Small intestine (tissue), 7 donors: Measurements from ENCODE around the gene EPDR1. TPM values are rescaled to one million over a fixed set of nuclear protein-coding genes. Genes with fewer than 3 reads are reported as not detected.

Source experiments
- DNase-seq, 2 donors: peaks; one replicate each; pipeline versions ENCODE4 v3.0.0 to v3.0.0-alpha.2; 2013
- FAIRE-seq: peaks from 2 replicates; lab custom pipeline; 2012; peaks lifted over from hg19 to GRCh38; lab: Jason Lieb, UNC
- H3K27ac ChIP-seq, 3 donors: one replicate each; pipeline ENCODE4 v1.5.1; 2013; ENCODE audit warnings: low read length in 2 of 3, mild to moderate bottlenecking in 2 of 3, control low read depth in 1 of 3, inconsistent platforms in 1 of 3, low read depth in 1 of 3, moderate library complexity in 1 of 3
- H3K27me3 ChIP-seq, 3 donors: one replicate each; pipeline ENCODE4 v1.6.1; 2013; ENCODE audit warnings: low read length in 3 of 3, inconsistent platforms in 1 of 3; ENCODE audit not compliant: control insufficient read depth in 3 of 3, insufficient read depth in 3 of 3
- H3K36me3 ChIP-seq, 3 donors: one replicate each; pipeline ENCODE4 v1.6.1; 2013; ENCODE audit warnings: low read length in 3 of 3, inconsistent platforms in 1 of 3, low read depth in 1 of 3, mild to moderate bottlenecking in 1 of 3, moderate library complexity in 1 of 3; ENCODE audit not compliant: control insufficient read depth in 3 of 3, insufficient read depth in 2 of 3
- H3K4me1 ChIP-seq, 3 donors: one replicate each; pipeline ENCODE4 v1.6.1; 2013; ENCODE audit warnings: low read length in 2 of 3, inconsistent platforms in 1 of 3, low read depth in 1 of 3, mild to moderate bottlenecking in 1 of 3, moderate library complexity in 1 of 3; ENCODE audit not compliant: control insufficient read depth in 3 of 3, insufficient read depth in 2 of 3
- H3K4me3 ChIP-seq, 3 donors: one replicate each; pipeline ENCODE4 v1.5.1; 2013; ENCODE audit warnings: low read length in 3 of 3, control low read depth in 1 of 3, inconsistent platforms in 1 of 3, low read depth in 1 of 3, mild to moderate bottlenecking in 1 of 3, moderate library complexity in 1 of 3
- H3K9me3 ChIP-seq, 2 donors: one replicate each; pipeline ENCODE4 v1.6.1; 2013; ENCODE audit warnings: low read depth in 1 of 2, low read length in 1 of 2; ENCODE audit not compliant: control insufficient read depth in 2 of 2, insufficient read depth in 1 of 2
- WGBS, 3 donors: extraction: QIAGEN DNeasy Blood & Tissue Kit; methylation state at CpG; one replicate each; pipeline ENCODE4 v1.1.7; 2013; 5-methylcytosine and 5-hydroxymethylcytosine counted together
- polyA plus RNA-seq, 4 donors: library from polyadenylated mRNA; stranded (reverse) in 3 of 4; unstranded in 1 of 4; fragments of 200-250 nt in 3 of 4; fragments of 120-200 nt in 1 of 4; gene quantifications; one replicate each; pipeline versions ENCODE4 v1.2.1 to v1.2.3, GENCODE V29; 2013
- donor health status: healthy with polysubstance abuse.
- donor health status: control.
- donor health status: control.
- donor health status: Bipolar disorder and iron deficiency.
- donor health status: healthy.

EPDR1 gene
- polyA plus RNA-seq, 4 donors, result 6.4 to 20.3 (median 11.1) TPM

GRCh38 chr7:37908221-37908788, 12.1 kb upstream of the EPDR1 start:
- Histone ChIP-seq H3K4me1 (no peaks in the 10 kb centered on the region), H3K4me3 (no peak overlapping the region), H3K9me3 (no peaks in the 10 kb centered on the region), H3K27ac (no peak overlapping the region), H3K27me3 (no peaks in the 10 kb centered on the region), H3K36me3 (no peaks in the 10 kb centered on the region)
- 91 to 92% (median 91%) methylated on average over 1 of the region's 1 CpG for WGBS, 3 donors
- no peak for DNase-seq
- no peak for FAIRE-seq

GRCh38 chr7:37912756-37913155, 7.7 kb upstream of the EPDR1 start:
- Histone ChIP-seq H3K27ac (no peak overlapping the region), H3K4me3 (no peak overlapping the region), H3K36me3 (no peaks in the 10 kb centered on the region), H3K4me1 (peaks cover 0 to 2% (median 0%) of the 10 kb centered on the region in 3 donors), H3K9me3 (no peaks in the 10 kb centered on the region), H3K27me3 (peaks cover 0 to 15% (median 4%) of the 10 kb centered on the region in 3 donors)
- DNase-seq, result no peak
- WGBS, 3 donors, result 44 to 66% (median 59%) methylated on average over 2 of the region's 2 CpGs
- FAIRE-seq, result no peak

- Histone ChIP-seq H3K4me3 (no peak overlapping the region), H3K9me3 (no peaks in the 10 kb centered on the region), H3K27me3 (peaks cover 0 to 35% (median 4%) of the 10 kb centered on the region in 3 donors), H3K4me1 (peaks cover 0 to 3% (median 2%) of the 10 kb centered on the region in 3 donors), H3K36me3 (no peaks in the 10 kb centered on the region), H3K27ac (no peak overlapping the region)
- FAIRE-seq, result no peak
- no peak for DNase-seq
- WGBS, 3 donors, result 5 to 17% (median 8%) methylated on average over 5 of the region's 5 CpGs
Measured at GRCh38 chr7:37915438-37915837, 5.0 kb upstream of the EPDR1 start.

- Histone ChIP-seq H3K4me1 (peaks cover 0 to 3% (median 3%) of the 10 kb centered on the region in 3 donors), H3K27ac (peak overlapping the region in 1 of 3 donors; percentile 14), H3K36me3 (no peaks in the 10 kb centered on the region), H3K4me3 (peak overlapping the region in 2 of 3 donors; percentile 25 to 53), H3K27me3 (peaks cover 0 to 40% (median 4%) of the 10 kb centered on the region in 3 donors), H3K9me3 (no peaks in the 10 kb centered on the region)
- DNase-seq, result peak; percentile 17 to 47
- FAIRE-seq, result no peak
- WGBS, 3 donors, result 5 to 9% (median 9%) methylated on average over 55 to 57 of the region's 57 CpGs
Measured at GRCh38 chr7:37916017-37916672, 4.3 kb upstream of the EPDR1 start.

GRCh38 chr7:37916673-37917660, 3.5 kb upstream of the EPDR1 start, which contains the start of gene SFRP4:
Gene SFRP4, minus strand, starts transcription at chr7:37916817. Its CDS starts 280 bp downstream, at chr7:37916537.
- DNase-seq, result peak; percentile 73
- Histone ChIP-seq H3K36me3 (no peaks in the 10 kb centered on the region), H3K4me3 (peak within 1 kb of the TSS in 2 of 3 donors; percentile 25 to 53), H3K9me3 (no peaks in the 10 kb centered on the region), H3K27ac (peak within 1 kb of the TSS in 1 of 3 donors; percentile 14), H3K4me1 (peaks cover 0 to 6% (median 3%) of the 10 kb centered on the region in 3 donors), H3K27me3 (peaks cover 0 to 46% (median 4%) of the 10 kb centered on the region in 3 donors)
- 1 to 2% (median 1%) methylated on average over 37 to 46 of the region's 46 CpGs for WGBS, 3 donors
- no peak for FAIRE-seq

GRCh38 chr7:37918526-37918925, 1.9 kb upstream of the EPDR1 start:
- Histone ChIP-seq H3K4me3 (no peak overlapping the region), H3K27me3 (peaks cover 0 to 48% (median 4%) of the 10 kb centered on the region in 3 donors), H3K9me3 (no peaks in the 10 kb centered on the region), H3K4me1 (peaks cover 0 to 6% (median 3%) of the 10 kb centered on the region in 3 donors), H3K36me3 (no peaks in the 10 kb centered on the region), H3K27ac (no peak overlapping the region)
- 57 to 78% (median 67%) methylated on average over 4 of the region's 4 CpGs for WGBS, 3 donors
- no peak for FAIRE-seq
- no peak for DNase-seq

- FAIRE-seq (no peak), DNase-seq (peak; percentile 67 to 69)
- Histone ChIP-seq H3K36me3 (no peaks in the 10 kb centered on the region), H3K9me3 (peaks cover 0 to 4% of the 10 kb centered on the region in 2 donors), H3K27ac (peak overlapping the region; percentile 33 to 99 (median 88)), H3K4me3 (peak overlapping the region; percentile 48 to 88 (median 53)), H3K4me1 (peaks cover 0 to 6% (median 3%) of the 10 kb centered on the region in 3 donors), H3K27me3 (peaks cover 0 to 45% (median 1%) of the 10 kb centered on the region in 3 donors)
- 0 to 1% (median 1%) methylated on average over 56 to 63 of the region's 63 CpGs for WGBS, 3 donors
Measured at GRCh38 chr7:37920849-37921805, 687 bp downstream of the EPDR1 start.
